DND-41 (cell line): Measurements from ENCODE around the gene BEX4.

Experiments
- ATAC-seq: fragments of 200-7000 bp; cut with Tn5 transposase; 3 replicates; pipeline ENCODE4 v1.9.1; 2021; ENCODE audit warnings: low read depth; ENCODE audit not compliant: insufficient read depth
- DNase-seq: peaks from one replicate; pipeline ENCODE4 v3.0.0-alpha.2; 2020
- H2AFZ ChIP-seq: 2 replicates; pipeline ENCODE4 v1.6.0; 2012; ENCODE audit warnings: low read depth, low read length
- H3K27ac ChIP-seq: 2 replicates; pipeline ENCODE4 v1.5.1; 2012; ENCODE audit warnings: low read length, inconsistent platforms
- H3K27me3 ChIP-seq: fragments of 200-600 bp; sonication (generic); 2 replicates; pipeline ENCODE4 v1.6.0; 2012; ENCODE audit warnings: low read length, mild to moderate bottlenecking, inconsistent platforms; ENCODE audit not compliant: insufficient read depth, poor library complexity
- H3K36me3 ChIP-seq: 2 replicates; pipeline ENCODE4 v1.5.1; 2012; ENCODE audit warnings: low read length, inconsistent platforms; ENCODE audit not compliant: insufficient read depth
- H3K4me1 ChIP-seq: 2 replicates; pipeline ENCODE4 v1.5.1; 2012; ENCODE audit warnings: mild to moderate bottlenecking, low read length; ENCODE audit not compliant: insufficient read depth
- H3K4me2 ChIP-seq: 2 replicates; pipeline ENCODE4 v1.6.0; 2012; ENCODE audit warnings: mild to moderate bottlenecking, moderate library complexity, low read length, inconsistent platforms; ENCODE audit not compliant: insufficient read depth
- H3K4me3 ChIP-seq, 2 experiments: fragments of 200-600 bp in 1 of 2; shearing (Covaris generic) in 1 of 2; 2 replicates each; pipeline ENCODE4 v1.5.1; 2012 to 2016; ENCODE audit warnings: inconsistent platforms in 2 of 2, low read length in 2 of 2, mild to moderate bottlenecking in 2 of 2, low read depth in 1 of 2, moderate library complexity in 1 of 2
- H3K79me2 ChIP-seq: 2 replicates; pipeline ENCODE4 v1.6.0; 2012; ENCODE audit warnings: low read length, inconsistent platforms; ENCODE audit not compliant: insufficient read depth
- H3K9ac ChIP-seq: 2 replicates; pipeline ENCODE4 v1.6.0; 2012; ENCODE audit warnings: low read depth, mild to moderate bottlenecking, inconsistent platforms, low read length, moderate library complexity
- H3K9me3 ChIP-seq: 2 replicates; pipeline ENCODE4 v1.5.1; 2012; ENCODE audit warnings: low read length, moderate library complexity, mild to moderate bottlenecking, inconsistent platforms; ENCODE audit not compliant: insufficient read depth, severe bottlenecking
- H4K20me1 ChIP-seq: 2 replicates; pipeline ENCODE4 v1.6.0; 2012; ENCODE audit warnings: low read length; ENCODE audit not compliant: insufficient read depth
- EZH2 ChIP-seq: IDR thresholded peaks from 3 replicates; pipeline ENCODE4 v1.6.1; 2012; ENCODE audit warnings: borderline replicate concordance, low read depth, mild to moderate bottlenecking, moderate library complexity, low read length, inconsistent platforms; ENCODE audit not compliant: severe bottlenecking
- TF ChIP-seq, protein P1 (sequence below): IDR thresholded peaks from 2 replicates; pipeline ENCODE4 v1.5.1; 2012; ENCODE audit warnings: borderline replicate concordance, low read length, moderate library complexity, mild to moderate bottlenecking; ENCODE audit not compliant: poor library complexity, severe bottlenecking; ENCODE audit errors: extremely low read depth

The BEX4 gene

DNA sequence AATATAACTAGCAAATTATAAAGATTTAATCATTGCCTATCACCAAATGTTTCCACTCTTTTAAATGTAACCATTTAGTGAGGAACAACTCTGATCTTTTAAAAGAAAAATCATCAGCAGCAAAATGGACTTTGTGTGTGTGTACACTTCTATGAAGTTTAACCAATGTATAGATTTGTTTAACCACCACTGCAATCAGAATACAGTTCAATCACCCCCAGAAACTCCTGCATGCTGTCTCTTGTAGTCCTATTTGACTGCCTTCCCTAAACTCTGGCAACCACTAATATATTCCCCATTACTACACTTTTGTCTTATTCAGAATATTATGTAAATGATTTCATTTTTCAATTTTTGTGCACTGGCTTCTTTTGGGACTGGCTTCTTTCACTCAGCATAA is 41.7 kb downstream of the BEX4 start:
- Histone ChIP-seq H4K20me1 (no peaks in the 10 kb centered on the region), H3K36me3 (peaks cover 3% of the 10 kb centered on the region; the same call in 1 of the 2 replicates), H2AFZ (no peak overlapping the region), H3K9ac (no peak overlapping the region), H3K79me2 (peaks cover 10% of the 10 kb centered on the region), H3K27me3 (no peaks in the 10 kb centered on the region), H3K4me3 (no peak overlapping the region), H3K4me2 (no peak overlapping the region), H3K9me3 (no peaks in the 10 kb centered on the region), H3K27ac (no peak overlapping the region), H3K4me1 (peaks cover 20% of the 10 kb centered on the region; the same call in 1 of the 2 replicates)
- TF ChIP-seq EZH2, result no peak
- TF ChIP-seq, protein P1, sequence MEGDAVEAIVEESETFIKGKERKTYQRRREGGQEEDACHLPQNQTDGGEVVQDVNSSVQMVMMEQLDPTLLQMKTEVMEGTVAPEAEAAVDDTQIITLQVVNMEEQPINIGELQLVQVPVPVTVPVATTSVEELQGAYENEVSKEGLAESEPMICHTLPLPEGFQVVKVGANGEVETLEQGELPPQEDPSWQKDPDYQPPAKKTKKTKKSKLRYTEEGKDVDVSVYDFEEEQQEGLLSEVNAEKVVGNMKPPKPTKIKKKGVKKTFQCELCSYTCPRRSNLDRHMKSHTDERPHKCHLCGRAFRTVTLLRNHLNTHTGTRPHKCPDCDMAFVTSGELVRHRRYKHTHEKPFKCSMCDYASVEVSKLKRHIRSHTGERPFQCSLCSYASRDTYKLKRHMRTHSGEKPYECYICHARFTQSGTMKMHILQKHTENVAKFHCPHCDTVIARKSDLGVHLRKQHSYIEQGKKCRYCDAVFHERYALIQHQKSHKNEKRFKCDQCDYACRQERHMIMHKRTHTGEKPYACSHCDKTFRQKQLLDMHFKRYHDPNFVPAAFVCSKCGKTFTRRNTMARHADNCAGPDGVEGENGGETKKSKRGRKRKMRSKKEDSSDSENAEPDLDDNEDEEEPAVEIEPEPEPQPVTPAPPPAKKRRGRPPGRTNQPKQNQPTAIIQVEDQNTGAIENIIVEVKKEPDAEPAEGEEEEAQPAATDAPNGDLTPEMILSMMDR, result no peak
- no peak for ATAC-seq
- no peak for DNase-seq

DNA sequence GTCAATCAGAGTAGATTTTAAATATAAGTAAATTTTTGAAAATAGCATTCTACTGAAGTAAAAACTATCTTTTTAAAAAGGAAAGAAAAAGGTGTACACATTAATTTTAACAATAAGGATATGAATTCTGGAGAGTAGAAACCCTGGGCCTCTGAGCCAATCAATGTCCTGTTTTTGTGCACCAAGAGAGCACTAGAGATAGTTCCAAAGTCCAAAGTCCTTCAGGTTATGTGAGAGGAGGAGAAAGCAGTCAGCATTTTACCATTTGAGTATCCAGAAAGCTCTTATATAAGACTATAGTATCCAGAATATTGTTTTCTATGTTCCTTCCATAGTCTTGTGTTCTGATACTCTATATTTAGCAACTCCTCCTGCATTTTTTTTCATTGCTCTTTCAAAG is 43.4 kb downstream of the BEX4 start:
- Histone ChIP-seq H4K20me1 (no peaks in the 10 kb centered on the region), H3K79me2 (peaks cover 10% of the 10 kb centered on the region), H3K4me3 (no peak overlapping the region), H3K9ac (no peak overlapping the region), H3K4me2 (no peak overlapping the region), H3K4me1 (peaks cover 19% of the 10 kb centered on the region; the same call in 1 of the 2 replicates), H2AFZ (no peak overlapping the region), H3K27me3 (no peaks in the 10 kb centered on the region), H3K9me3 (no peaks in the 10 kb centered on the region), H3K36me3 (peaks cover 3% of the 10 kb centered on the region; the same call in 1 of the 2 replicates), H3K27ac (no peak overlapping the region)
- DNase-seq (no peak), ATAC-seq (no peak)
- TF ChIP-seq EZH2, result no peak
- TF ChIP-seq, protein P1, result no peak
